ENCODE measurements around the gene LINS1. TPM values are rescaled to one million over a fixed set of nuclear protein-coding genes. Genes with fewer than 3 reads are reported as not detected.

The LINS1 gene
- total RNA-seq, 1 donor from 2014 or later = 15.0 TPM

- H3K4me1 Mint-ChIP-seq (ENCODE audit: low read depth, unreplicated experiment) = no peaks in the 10 kb centered on the region
- no peak overlapping the region for H3K27ac Mint-ChIP-seq (ENCODE audit: unreplicated experiment)
- H3K9me3 Mint-ChIP-seq (ENCODE audit: unreplicated experiment) = peaks cover 5% of the 10 kb centered on the region
- DNase-seq = no peak
- no peak overlapping the region for H3K4me3 Mint-ChIP-seq (ENCODE audit: unreplicated experiment)
- no peaks in the 10 kb centered on the region for H3K27me3 Mint-ChIP-seq (ENCODE audit: unreplicated experiment)
- TF ChIP-seq CTCF (IDR thresholded peaks at IDR 0.05; ENCODE audit: partially characterized antibody, unreplicated experiment) = no peak
- H3K36me3 Mint-ChIP-seq (ENCODE audit: unreplicated experiment) = peaks cover 17% of the 10 kb centered on the region
These were observed 41.7 kb downstream of the LINS1 start for GRCh38 chr15:100560323-100560722.

GRCh38 chr15:100559330-100559729 lies 42.7 kb downstream of the LINS1 start:
- no peak for TF ChIP-seq CTCF (IDR thresholded peaks at IDR 0.05; ENCODE audit: partially characterized antibody, unreplicated experiment)
- H3K36me3 Mint-ChIP-seq (ENCODE audit: unreplicated experiment) = peaks cover 17% of the 10 kb centered on the region
- H3K4me1 Mint-ChIP-seq (ENCODE audit: low read depth, unreplicated experiment) = no peaks in the 10 kb centered on the region
- no peak for DNase-seq
- H3K27ac Mint-ChIP-seq (ENCODE audit: unreplicated experiment) = no peak overlapping the region
- H3K27me3 Mint-ChIP-seq (ENCODE audit: unreplicated experiment) = no peaks in the 10 kb centered on the region
- H3K9me3 Mint-ChIP-seq (ENCODE audit: unreplicated experiment) = peaks cover 7% of the 10 kb centered on the region
- no peak overlapping the region for H3K4me3 Mint-ChIP-seq (ENCODE audit: unreplicated experiment)

- H3K9me3 Mint-ChIP-seq (ENCODE audit: unreplicated experiment) = peaks cover 7% of the 10 kb centered on the region
- H3K27ac Mint-ChIP-seq (ENCODE audit: unreplicated experiment) = no peak overlapping the region
- no peak for TF ChIP-seq CTCF (IDR thresholded peaks at IDR 0.05; ENCODE audit: partially characterized antibody, unreplicated experiment)
- DNase-seq = no peak
- H3K4me3 Mint-ChIP-seq (ENCODE audit: unreplicated experiment) = no peak overlapping the region
- H3K36me3 Mint-ChIP-seq (ENCODE audit: unreplicated experiment) = peaks cover 19% of the 10 kb centered on the region
- H3K27me3 Mint-ChIP-seq (ENCODE audit: unreplicated experiment) = no peaks in the 10 kb centered on the region
- H3K4me1 Mint-ChIP-seq (ENCODE audit: low read depth, unreplicated experiment) = no peaks in the 10 kb centered on the region
These were observed 43.2 kb downstream of the LINS1 start for GRCh38 chr15:100558771-100559254.

- Mint-ChIP-seq H3K4me1 (ENCODE audit: low read depth, unreplicated experiment) (no peaks in the 10 kb centered on the region), H3K4me3 (ENCODE audit: unreplicated experiment) (no peak overlapping the region), H3K9me3 (ENCODE audit: unreplicated experiment) (peaks cover 7% of the 10 kb centered on the region), H3K36me3 (ENCODE audit: unreplicated experiment) (peaks cover 24% of the 10 kb centered on the region), H3K27me3 (ENCODE audit: unreplicated experiment) (peaks cover 2% of the 10 kb centered on the region), H3K27ac (ENCODE audit: unreplicated experiment) (no peak overlapping the region)
- TF ChIP-seq CTCF (IDR thresholded peaks at IDR 0.05; ENCODE audit: partially characterized antibody, unreplicated experiment) = no peak
- DNase-seq = no peak
These were observed 48.5 kb downstream of the LINS1 start for GRCh38 chr15:100553468-100553867.

GRCh38 chr15:100547961-100548360 lies 54.0 kb downstream of the LINS1 start:
- Mint-ChIP-seq H3K4me1 (ENCODE audit: low read depth, unreplicated experiment) (no peaks in the 10 kb centered on the region), H3K36me3 (ENCODE audit: unreplicated experiment) (peaks cover 4% of the 10 kb centered on the region), H3K4me3 (ENCODE audit: unreplicated experiment) (no peak overlapping the region), H3K27ac (ENCODE audit: unreplicated experiment) (no peak overlapping the region), H3K27me3 (ENCODE audit: unreplicated experiment) (no peaks in the 10 kb centered on the region), H3K9me3 (ENCODE audit: unreplicated experiment) (peaks cover 6% of the 10 kb centered on the region)
- TF ChIP-seq CTCF (IDR thresholded peaks at IDR 0.05; ENCODE audit: partially characterized antibody, unreplicated experiment) = no peak
- no peak for DNase-seq

Data from glutamatergic neuron (in vitro differentiated cells).